PC-9 (cell line): ENCODE measurements around the gene CHMP1B.

ENCODE experiments used
- EZH2 ChIP-seq: fragments of 200-600 bp; sonication (generic); IDR thresholded peaks from 2 replicates; pipeline ENCODE4 v1.8.0; 2017; ENCODE audit warnings: antibody characterized with exemption, low read depth
- TF ChIP-seq, protein P1 (sequence below): fragments of 200-600 bp; sonication (generic); conservative IDR thresholded peaks from 2 replicates; pipeline ENCODE4 v1.6.1; 2017; ENCODE audit warnings: mixed run types, antibody characterized with exemption, mild to moderate bottlenecking, moderate library complexity

DNA sequence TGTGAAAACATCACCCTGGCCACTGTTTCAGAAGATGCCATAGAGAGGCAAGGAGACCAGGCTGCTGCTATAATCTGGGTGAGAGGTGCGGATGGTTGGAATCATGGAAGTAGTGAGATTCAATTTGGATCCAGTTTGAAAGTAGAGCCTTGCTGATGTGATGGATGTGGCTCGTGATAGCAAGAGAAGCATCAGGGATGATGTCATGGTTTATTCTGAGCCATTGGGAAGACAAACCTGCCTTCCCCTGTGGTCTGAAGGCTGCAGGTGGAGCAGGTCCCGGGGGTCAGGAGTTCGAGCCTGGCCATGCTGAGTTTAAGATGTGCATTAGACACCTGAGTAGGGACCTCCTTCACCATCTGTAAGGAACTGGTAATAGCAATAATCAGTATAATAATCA, 49.6 kb upstream of the CHMP1B start:
- no peak for TF ChIP-seq EZH2
- TF ChIP-seq, protein P1, sequence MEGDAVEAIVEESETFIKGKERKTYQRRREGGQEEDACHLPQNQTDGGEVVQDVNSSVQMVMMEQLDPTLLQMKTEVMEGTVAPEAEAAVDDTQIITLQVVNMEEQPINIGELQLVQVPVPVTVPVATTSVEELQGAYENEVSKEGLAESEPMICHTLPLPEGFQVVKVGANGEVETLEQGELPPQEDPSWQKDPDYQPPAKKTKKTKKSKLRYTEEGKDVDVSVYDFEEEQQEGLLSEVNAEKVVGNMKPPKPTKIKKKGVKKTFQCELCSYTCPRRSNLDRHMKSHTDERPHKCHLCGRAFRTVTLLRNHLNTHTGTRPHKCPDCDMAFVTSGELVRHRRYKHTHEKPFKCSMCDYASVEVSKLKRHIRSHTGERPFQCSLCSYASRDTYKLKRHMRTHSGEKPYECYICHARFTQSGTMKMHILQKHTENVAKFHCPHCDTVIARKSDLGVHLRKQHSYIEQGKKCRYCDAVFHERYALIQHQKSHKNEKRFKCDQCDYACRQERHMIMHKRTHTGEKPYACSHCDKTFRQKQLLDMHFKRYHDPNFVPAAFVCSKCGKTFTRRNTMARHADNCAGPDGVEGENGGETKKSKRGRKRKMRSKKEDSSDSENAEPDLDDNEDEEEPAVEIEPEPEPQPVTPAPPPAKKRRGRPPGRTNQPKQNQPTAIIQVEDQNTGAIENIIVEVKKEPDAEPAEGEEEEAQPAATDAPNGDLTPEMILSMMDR = no peak
